Measurements from ENCODE around the gene CDIPT. TPM values are rescaled to one million over a fixed set of nuclear protein-coding genes. Genes with fewer than 3 reads are reported as not detected.
A peak's percentile ranks its signal among the peaks of the same experiment; 100 is the strongest.

CDIPT gene
- total RNA-seq, 2 donors from 2014 or later: 135 to 138 TPM

GRCh38 chr16:29813644-29814562 is 49.1 kb downstream of the CDIPT start:
- peaks cover 0 to 74% of the 10 kb centered on the region in 2 donors for H3K4me1 ChIP-seq

GRCh38 chr16:29812754-29813643 is 50.0 kb downstream of the CDIPT start:
- Histone ChIP-seq H3K9me3 (no peaks in the 10 kb centered on the region), H3K27ac (peak overlapping the region; percentile 94 to 96), H3K27me3 (no peaks in the 10 kb centered on the region), H3K4me3 (peak overlapping the region in 1 of 2 donors; percentile 64), H3K4me1 (peaks cover 0 to 83% of the 10 kb centered on the region in 2 donors), H3K36me3 (peaks cover 16% of the 10 kb centered on the region)
- TF ChIP-seq CTCF (IDR thresholded peaks at IDR 0.05): no peak
- no peak for DNase-seq (ENCODE audit: low spot score)

More at GRCh38 chr16:29813644-29814562, 49.1 kb downstream of the CDIPT start:
- H3K27me3 ChIP-seq: no peaks in the 10 kb centered on the region
- H3K9me3 ChIP-seq: no peaks in the 10 kb centered on the region
- H3K27ac ChIP-seq: peak overlapping the region; percentile 51 to 96
- no peak for TF ChIP-seq CTCF (IDR thresholded peaks at IDR 0.05)
- peaks cover 19% of the 10 kb centered on the region for H3K36me3 ChIP-seq
- DNase-seq (ENCODE audit: low spot score): no peak
- no peak overlapping the region for H3K4me3 ChIP-seq

GRCh38 chr16:29811896-29812665 is 50.9 kb downstream of the CDIPT start, which contains the start of gene PRRT2:
PRRT2 (plus strand) TSS chr16:29812193; CDS start chr16:29813055, 862 bp downstream.
- H3K9me3 ChIP-seq: no peaks in the 10 kb centered on the region
- peaks cover 0 to 85% of the 10 kb centered on the region in 2 donors for H3K4me1 ChIP-seq
- no peak for TF ChIP-seq CTCF (IDR thresholded peaks at IDR 0.05)
- H3K27me3 ChIP-seq: no peaks in the 10 kb centered on the region
- H3K4me3 ChIP-seq: peak within 1 kb of the TSS; percentile 55 to 64
- H3K36me3 ChIP-seq: peaks cover 14% of the 10 kb centered on the region
- peak within 1 kb of the TSS; percentile 94 to 96 for H3K27ac ChIP-seq
- DNase-seq (ENCODE audit: low spot score): no peak

- peaks cover 14% of the 10 kb centered on the region for H3K36me3 ChIP-seq
- H3K4me3 ChIP-seq: peak overlapping the region; percentile 55 to 64
- peak; percentile 97 for DNase-seq (ENCODE audit: low spot score)
- no peaks in the 10 kb centered on the region for H3K27me3 ChIP-seq
- H3K4me1 ChIP-seq: peaks cover 0 to 78% of the 10 kb centered on the region in 2 donors
- H3K9me3 ChIP-seq: no peaks in the 10 kb centered on the region
- peak in 1 of 2 donors; percentile 16 for TF ChIP-seq CTCF (IDR thresholded peaks at IDR 0.05)
- H3K27ac ChIP-seq: peak overlapping the region; percentile 94 to 96
These were observed 51.7 kb downstream of the CDIPT start for GRCh38 chr16:29811170-29811895.
